ENCODE measurements around the gene ZNF519.

ZNF519 gene

GRCh38 chr18:14053661-14054060 is 78.6 kb downstream of the ZNF519 start:
- no peak for TF ChIP-seq CTCF (IDR thresholded peaks at IDR 0.05; ENCODE audit: control extremely low read depth, extremely low read depth, low read depth, missing control alignments)
- POLR2A ChIA-PET: no interaction called here
- no peak for DNase-seq (ENCODE audit: extremely low spot score)
- CTCF ChIA-PET: interaction anchor here (3.0 kb wide), 1 partner anchor 33 kb away, joined by 9 read pairs; no protein-coding TSS in a partner anchor

All from GM10248 (cell line).